Measurements from ENCODE around the gene CTNNA3.

GRCh38 chr10:67257018-67257417, 439.0 kb downstream of the CTNNA3 start:
- no peak for TF ChIP-seq POLR2A (IDR thresholded peaks at IDR 0.05)
- TF ChIP-seq, protein P1, sequence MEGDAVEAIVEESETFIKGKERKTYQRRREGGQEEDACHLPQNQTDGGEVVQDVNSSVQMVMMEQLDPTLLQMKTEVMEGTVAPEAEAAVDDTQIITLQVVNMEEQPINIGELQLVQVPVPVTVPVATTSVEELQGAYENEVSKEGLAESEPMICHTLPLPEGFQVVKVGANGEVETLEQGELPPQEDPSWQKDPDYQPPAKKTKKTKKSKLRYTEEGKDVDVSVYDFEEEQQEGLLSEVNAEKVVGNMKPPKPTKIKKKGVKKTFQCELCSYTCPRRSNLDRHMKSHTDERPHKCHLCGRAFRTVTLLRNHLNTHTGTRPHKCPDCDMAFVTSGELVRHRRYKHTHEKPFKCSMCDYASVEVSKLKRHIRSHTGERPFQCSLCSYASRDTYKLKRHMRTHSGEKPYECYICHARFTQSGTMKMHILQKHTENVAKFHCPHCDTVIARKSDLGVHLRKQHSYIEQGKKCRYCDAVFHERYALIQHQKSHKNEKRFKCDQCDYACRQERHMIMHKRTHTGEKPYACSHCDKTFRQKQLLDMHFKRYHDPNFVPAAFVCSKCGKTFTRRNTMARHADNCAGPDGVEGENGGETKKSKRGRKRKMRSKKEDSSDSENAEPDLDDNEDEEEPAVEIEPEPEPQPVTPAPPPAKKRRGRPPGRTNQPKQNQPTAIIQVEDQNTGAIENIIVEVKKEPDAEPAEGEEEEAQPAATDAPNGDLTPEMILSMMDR (IDR thresholded peaks at IDR 0.05), result no peak
